Liver (tissue), 3 donors: Measurements from ENCODE around the gene DNAJB6.

ENCODE experiments used
- JUND ChIP-seq, 2 donors: IDR thresholded peaks; 2 replicates each; pipeline ENCODE4 v1.6.1; 2016; ENCODE audit warnings: antibody characterized with exemption in 2 of 2
- RAD21 ChIP-seq, 2 donors: IDR thresholded peaks; 2 replicates each; pipeline ENCODE4 v1.6.1; 2016; ENCODE audit warnings: antibody characterized with exemption in 2 of 2, mild to moderate bottlenecking in 2 of 2
- SP1 ChIP-seq: IDR thresholded peaks from 2 replicates; pipeline ENCODE4 v1.6.1; 2018; ENCODE audit warnings: antibody characterized with exemption, mild to moderate bottlenecking
- YY1 ChIP-seq: IDR thresholded peaks from 2 replicates; pipeline ENCODE4 v1.6.1; 2016; ENCODE audit warnings: antibody characterized with exemption, mild to moderate bottlenecking
- TF ChIP-seq, protein P1 (sequence below): fragments of 150-350 bp; IDR thresholded peaks from 2 replicates; pipeline ENCODE4 v1.5.1; 2017; ENCODE audit warnings: improper control_type of control experiment, low read depth, low read length; ENCODE audit not compliant: missing input control
- TF ChIP-seq, protein P2 (sequence below): IDR thresholded peaks from 2 replicates; pipeline ENCODE4 v1.6.1; 2016; ENCODE audit warnings: antibody characterized with exemption, mild to moderate bottlenecking
- TF ChIP-seq, protein P3 (sequence below): IDR thresholded peaks from 2 replicates; pipeline ENCODE4 v1.6.1; 2016; ENCODE audit warnings: antibody characterized with exemption
- TF ChIP-seq, protein P4 (sequence below): IDR thresholded peaks from 2 replicates; pipeline ENCODE4 v1.6.1; 2016; ENCODE audit warnings: antibody characterized with exemption
- donor health status: healthy.
- donor health status: healthy.

DNA sequence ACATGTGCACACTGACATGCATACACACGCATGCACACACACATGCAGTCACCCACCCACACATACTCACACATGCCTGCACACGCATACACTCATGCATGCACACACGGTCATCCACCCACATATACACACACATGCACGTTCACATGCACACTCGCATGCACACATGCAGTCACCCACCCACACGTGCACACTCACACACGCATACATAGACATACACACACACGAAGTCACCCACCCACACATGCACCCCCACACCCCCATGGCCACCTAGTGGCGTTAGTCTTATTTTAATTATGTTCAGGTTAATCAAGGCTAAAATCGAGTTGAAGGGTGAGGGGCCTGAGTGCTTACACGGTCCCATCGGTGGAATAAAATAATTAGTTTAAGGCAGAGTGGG lies 96.8 kb downstream of the DNAJB6 start:
- TF ChIP-seq, protein P1, sequence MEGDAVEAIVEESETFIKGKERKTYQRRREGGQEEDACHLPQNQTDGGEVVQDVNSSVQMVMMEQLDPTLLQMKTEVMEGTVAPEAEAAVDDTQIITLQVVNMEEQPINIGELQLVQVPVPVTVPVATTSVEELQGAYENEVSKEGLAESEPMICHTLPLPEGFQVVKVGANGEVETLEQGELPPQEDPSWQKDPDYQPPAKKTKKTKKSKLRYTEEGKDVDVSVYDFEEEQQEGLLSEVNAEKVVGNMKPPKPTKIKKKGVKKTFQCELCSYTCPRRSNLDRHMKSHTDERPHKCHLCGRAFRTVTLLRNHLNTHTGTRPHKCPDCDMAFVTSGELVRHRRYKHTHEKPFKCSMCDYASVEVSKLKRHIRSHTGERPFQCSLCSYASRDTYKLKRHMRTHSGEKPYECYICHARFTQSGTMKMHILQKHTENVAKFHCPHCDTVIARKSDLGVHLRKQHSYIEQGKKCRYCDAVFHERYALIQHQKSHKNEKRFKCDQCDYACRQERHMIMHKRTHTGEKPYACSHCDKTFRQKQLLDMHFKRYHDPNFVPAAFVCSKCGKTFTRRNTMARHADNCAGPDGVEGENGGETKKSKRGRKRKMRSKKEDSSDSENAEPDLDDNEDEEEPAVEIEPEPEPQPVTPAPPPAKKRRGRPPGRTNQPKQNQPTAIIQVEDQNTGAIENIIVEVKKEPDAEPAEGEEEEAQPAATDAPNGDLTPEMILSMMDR = no peak
- TF ChIP-seq, protein P2, sequence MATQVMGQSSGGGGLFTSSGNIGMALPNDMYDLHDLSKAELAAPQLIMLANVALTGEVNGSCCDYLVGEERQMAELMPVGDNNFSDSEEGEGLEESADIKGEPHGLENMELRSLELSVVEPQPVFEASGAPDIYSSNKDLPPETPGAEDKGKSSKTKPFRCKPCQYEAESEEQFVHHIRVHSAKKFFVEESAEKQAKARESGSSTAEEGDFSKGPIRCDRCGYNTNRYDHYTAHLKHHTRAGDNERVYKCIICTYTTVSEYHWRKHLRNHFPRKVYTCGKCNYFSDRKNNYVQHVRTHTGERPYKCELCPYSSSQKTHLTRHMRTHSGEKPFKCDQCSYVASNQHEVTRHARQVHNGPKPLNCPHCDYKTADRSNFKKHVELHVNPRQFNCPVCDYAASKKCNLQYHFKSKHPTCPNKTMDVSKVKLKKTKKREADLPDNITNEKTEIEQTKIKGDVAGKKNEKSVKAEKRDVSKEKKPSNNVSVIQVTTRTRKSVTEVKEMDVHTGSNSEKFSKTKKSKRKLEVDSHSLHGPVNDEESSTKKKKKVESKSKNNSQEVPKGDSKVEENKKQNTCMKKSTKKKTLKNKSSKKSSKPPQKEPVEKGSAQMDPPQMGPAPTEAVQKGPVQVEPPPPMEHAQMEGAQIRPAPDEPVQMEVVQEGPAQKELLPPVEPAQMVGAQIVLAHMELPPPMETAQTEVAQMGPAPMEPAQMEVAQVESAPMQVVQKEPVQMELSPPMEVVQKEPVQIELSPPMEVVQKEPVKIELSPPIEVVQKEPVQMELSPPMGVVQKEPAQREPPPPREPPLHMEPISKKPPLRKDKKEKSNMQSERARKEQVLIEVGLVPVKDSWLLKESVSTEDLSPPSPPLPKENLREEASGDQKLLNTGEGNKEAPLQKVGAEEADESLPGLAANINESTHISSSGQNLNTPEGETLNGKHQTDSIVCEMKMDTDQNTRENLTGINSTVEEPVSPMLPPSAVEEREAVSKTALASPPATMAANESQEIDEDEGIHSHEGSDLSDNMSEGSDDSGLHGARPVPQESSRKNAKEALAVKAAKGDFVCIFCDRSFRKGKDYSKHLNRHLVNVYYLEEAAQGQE = no peak
- TF ChIP-seq, protein P3, sequence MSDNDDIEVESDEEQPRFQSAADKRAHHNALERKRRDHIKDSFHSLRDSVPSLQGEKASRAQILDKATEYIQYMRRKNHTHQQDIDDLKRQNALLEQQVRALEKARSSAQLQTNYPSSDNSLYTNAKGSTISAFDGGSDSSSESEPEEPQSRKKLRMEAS = no peak
- TF ChIP-seq YY1 = no peak
- no peak for TF ChIP-seq JUND (IDR thresholded peaks at IDR 0.05)
- TF ChIP-seq, protein P4, sequence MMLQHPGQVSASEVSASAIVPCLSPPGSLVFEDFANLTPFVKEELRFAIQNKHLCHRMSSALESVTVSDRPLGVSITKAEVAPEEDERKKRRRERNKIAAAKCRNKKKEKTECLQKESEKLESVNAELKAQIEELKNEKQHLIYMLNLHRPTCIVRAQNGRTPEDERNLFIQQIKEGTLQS = no peak
- TF ChIP-seq SP1 = no peak
- no peak for TF ChIP-seq RAD21 (IDR thresholded peaks at IDR 0.05)
